ENCODE results near the gene TLE2. TPM values are rescaled to one million over a fixed set of nuclear protein-coding genes. Genes with fewer than 3 reads are reported as not detected.
"Not testable (repeated sequence)": the region's sequence is repeated elsewhere in the genome, so short reads cannot be mapped to it uniquely, and the experiment has no call there.

TLE2 gene
- total RNA-seq, 4 donors from 2014 or later: 19.3 to 39.8 (median 31.0) TPM

DNA sequence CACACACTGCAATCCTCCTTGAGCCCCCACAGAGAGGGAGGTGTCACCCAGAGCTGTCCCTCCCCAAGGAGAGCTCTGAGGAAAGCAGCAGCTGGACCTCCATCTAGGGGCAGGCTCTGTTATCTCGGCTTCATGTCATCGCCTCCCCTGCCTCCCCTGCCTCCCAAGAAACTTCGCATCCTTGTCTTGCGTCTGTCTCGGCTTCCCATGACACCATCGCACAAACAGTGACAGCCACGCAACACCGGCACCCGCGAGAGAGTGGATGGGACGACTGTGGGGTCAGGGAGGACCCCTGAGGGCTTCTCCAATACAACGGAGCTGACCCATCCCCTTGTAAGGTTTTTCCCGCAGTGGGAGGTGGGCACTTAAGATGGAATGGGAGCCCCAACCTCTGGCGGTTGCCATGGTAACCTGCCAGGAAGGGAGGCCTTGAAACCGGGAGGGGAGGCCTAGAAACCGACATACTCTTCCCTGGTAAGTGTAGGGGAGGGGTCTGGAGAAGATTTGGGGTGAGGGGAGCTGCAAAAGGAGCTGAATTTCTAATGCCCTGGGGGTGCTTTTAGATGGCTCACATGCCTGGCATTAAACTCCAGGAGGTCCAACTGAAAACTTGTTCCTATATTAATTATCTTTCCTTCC is 16.3 kb downstream of the TLE2 start:
- TF ChIP-seq, protein P1, sequence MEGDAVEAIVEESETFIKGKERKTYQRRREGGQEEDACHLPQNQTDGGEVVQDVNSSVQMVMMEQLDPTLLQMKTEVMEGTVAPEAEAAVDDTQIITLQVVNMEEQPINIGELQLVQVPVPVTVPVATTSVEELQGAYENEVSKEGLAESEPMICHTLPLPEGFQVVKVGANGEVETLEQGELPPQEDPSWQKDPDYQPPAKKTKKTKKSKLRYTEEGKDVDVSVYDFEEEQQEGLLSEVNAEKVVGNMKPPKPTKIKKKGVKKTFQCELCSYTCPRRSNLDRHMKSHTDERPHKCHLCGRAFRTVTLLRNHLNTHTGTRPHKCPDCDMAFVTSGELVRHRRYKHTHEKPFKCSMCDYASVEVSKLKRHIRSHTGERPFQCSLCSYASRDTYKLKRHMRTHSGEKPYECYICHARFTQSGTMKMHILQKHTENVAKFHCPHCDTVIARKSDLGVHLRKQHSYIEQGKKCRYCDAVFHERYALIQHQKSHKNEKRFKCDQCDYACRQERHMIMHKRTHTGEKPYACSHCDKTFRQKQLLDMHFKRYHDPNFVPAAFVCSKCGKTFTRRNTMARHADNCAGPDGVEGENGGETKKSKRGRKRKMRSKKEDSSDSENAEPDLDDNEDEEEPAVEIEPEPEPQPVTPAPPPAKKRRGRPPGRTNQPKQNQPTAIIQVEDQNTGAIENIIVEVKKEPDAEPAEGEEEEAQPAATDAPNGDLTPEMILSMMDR (IDR thresholded peaks at IDR 0.05): no peak
- no peak for DNase-seq (ENCODE audit: low spot score)

DNA sequence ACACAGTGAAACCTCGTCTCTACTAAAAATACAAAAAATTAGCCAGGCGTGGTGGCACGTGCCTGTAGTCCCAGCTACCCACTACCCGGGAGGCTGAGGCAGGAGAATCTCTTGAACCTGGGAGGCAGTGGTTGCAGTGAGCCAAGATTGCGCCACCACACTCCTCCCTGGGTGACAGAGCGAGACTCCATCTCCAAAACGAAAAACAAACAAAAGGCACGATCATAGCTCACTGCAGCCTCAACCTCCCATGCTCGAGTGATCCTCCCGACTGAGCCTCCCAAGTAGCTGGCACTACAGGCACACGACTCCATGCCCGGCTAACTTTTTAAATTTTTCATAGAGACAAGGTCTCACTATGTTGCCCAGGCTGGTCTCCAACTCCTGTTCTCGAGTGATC is 17.0 kb downstream of the TLE2 start:
- not testable (repeated sequence) for DNase-seq (ENCODE audit: low spot score); ATAC-seq (ENCODE audit: low FRiP score)

More for the DNA sequence above, 16.3 kb downstream of the TLE2 start:
- no peak for ATAC-seq (ENCODE audit: low FRiP score)

DNA sequence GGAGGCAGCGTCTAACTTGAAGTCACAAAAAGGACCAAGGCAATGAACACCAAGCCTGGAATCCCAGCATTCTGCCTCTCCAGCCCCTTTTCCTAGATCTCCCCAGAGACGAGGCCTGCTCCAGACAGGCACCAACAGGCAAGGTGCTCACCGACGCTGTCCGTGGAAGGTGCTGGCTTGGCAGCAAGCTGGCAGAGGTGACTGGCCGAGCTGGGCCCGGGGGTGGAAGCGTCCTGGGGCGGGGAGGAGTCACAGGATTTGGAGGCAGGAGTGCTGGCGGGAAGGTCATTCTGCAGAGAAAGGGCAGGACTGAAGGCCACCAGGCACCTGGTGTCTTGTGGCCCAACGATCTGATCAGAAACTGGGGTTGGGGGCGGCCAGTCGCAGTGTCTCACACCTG is 18.2 kb downstream of the TLE2 start:
- TF ChIP-seq, protein P1 (IDR thresholded peaks at IDR 0.05): no peak
- DNase-seq (ENCODE audit: low spot score): no peak
- ATAC-seq (ENCODE audit: low FRiP score): no peak

GRCh38 chr19:3008994-3009393 is 20.1 kb downstream of the TLE2 start:
- ATAC-seq (ENCODE audit: low FRiP score): no peak
- DNase-seq (ENCODE audit: low spot score): no peak
- TF ChIP-seq, protein P1 (IDR thresholded peaks at IDR 0.05): no peak

GRCh38 chr19:3007975-3008374 is 21.1 kb downstream of the TLE2 start:
- TF ChIP-seq, protein P1 (IDR thresholded peaks at IDR 0.05): no peak
- no peak for DNase-seq (ENCODE audit: low spot score)
- no peak for ATAC-seq (ENCODE audit: low FRiP score)

DNA sequence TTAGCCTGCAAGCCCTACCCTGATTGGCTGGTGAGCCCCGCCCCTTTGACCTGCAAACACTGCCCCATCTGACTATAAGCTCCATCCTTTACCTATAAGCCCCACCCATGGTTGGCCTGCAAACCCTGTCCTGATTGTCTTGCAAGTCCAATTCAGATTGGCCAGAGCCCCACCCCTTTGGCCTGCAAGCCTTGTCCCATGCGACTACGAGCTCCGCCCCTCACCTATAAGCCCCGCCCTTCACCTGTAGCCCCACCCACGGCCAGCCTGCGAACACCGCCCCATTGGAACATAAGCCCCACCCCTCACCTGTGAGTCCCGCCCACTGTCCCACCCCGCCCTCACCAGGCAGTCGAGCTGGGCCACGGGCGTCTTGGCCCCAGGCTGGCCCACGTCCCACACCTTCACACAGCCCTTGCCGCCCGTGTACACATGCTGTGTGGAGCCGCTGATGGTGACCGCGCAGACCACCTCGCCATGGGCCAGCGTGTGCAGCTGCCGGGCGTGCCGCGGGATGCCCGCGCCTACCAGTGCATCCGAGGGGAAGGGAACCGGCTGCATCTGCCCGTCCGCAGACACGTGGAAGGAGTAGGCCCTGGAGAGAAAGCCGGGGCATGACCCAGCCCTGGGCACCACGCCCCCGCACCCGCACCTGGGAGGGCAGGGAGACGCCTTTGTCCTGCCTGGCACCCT is 22.9 kb downstream of the TLE2 start:
- TF ChIP-seq, protein P1 (IDR thresholded peaks at IDR 0.05): no peak
- DNase-seq (ENCODE audit: low spot score): no peak
- ATAC-seq (ENCODE audit: low FRiP score): no peak

GRCh38 chr19:3005345-3005744 is 23.7 kb downstream of the TLE2 start:
- TF ChIP-seq, protein P1 (IDR thresholded peaks at IDR 0.05): no peak
- ATAC-seq (ENCODE audit: low FRiP score): no peak
- no peak for DNase-seq (ENCODE audit: low spot score)

Data from omental fat pad (tissue), 4 donors.